ENCODE measurements around the gene RNF2.
"Not testable (repeated sequence)": the region's sequence is repeated elsewhere in the genome, so short reads cannot be mapped to it uniquely, and the experiment has no call there.

RNF2 gene

DNA sequence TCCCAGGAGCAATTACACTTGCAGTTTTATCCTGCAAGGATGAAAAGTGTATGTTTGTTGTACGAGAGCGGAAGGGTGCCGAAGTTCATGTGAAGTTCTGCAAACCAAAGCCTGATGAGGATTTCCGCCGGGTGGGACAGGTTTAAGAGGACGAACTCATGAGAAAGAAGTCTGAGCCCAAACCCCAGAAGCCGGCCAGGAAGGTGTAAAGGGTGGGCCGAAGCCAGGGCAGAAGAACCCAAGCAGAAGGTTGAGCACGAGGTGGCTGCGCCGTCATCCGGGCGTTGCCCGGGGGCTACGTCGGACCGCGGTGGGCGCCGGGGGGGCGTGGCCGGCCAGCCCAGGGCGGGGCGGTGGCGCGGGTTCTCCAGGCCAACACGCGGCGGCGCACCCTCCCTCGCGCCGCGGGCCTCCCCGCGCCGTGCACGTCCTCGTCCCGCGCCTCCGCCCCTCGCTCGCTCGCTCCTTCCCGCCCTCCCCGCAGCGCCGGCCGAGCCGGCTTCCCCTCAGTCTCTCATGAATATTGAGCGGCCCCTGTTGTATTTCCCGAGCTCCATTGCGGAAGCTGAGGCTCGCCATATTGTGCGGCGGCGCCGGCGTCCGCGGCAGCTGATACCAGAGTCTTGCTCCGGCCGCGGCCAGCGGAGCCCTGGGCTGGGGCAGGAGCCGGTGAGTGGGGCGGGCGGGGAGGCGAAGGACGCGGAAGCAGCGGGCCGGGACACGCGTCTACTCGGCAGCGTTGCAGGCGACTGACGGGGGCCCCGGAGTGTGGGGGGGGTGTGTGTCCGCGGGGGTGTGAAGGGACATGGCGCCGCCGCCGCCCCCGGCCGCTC is at the start of gene RNF2:
Gene RNF2 (plus strand): TSS at position 578 of the 833 bp plus-strand sequence. CDS start 41,996 bp downstream, outside the sequence.
- peak; percentile 94 for DNase-seq

GRCh38 chr1:184999974-185000373 is 45.4 kb upstream of the RNF2 start:
- DNase-seq: not testable (repeated sequence)

- not testable (repeated sequence) for DNase-seq
Observed at GRCh38 chr1:185001312-185001880, 44.0 kb upstream of the RNF2 start.

- no peak for DNase-seq
Observed at GRCh38 chr1:185008838-185009237, 36.5 kb upstream of the RNF2 start.

GRCh38 chr1:185010361-185010760 is 35.0 kb upstream of the RNF2 start:
- DNase-seq: no peak

DNA sequence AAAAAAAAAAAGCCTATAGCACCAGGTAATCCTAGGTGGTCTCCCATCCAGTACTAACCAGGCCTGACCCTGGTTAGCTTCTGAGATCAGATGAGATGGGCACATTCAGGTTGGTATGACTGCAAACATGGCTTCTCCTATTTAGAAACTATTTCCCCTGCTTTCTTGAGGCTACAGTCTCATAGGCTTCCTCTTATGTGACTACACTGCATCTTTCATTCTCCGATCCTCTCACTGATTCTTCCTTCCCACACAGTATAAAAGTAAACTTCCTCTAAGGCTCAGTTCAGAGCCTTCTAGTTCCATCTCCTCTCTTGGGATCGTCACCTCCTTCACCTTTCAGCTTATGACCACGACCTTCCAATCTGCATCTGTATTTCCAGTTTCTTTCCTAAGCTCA is 30.4 kb upstream of the RNF2 start:
- no peak for DNase-seq

DNA sequence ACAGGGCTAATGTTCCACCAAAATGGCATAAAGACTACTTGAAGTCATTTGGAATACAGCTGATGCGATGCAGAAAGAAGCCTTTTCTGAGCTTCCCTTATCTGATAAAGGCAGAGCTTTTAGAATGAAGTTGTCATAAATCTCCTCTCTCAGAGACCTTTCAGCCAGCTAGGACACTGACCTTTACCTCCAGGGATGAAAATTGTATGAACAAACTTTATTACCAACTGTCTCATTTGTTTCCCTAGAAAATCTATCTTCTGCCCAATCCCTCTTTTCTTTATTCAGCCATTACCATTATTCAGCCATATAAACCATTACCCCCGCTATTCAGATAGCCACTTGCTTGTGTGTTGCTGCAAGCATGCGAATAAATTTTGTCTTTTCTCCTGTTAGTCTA is 29.7 kb upstream of the RNF2 start:
- no peak for DNase-seq

GRCh38 chr1:185016880-185017279 is 28.5 kb upstream of the RNF2 start:
- DNase-seq: no peak

DNA sequence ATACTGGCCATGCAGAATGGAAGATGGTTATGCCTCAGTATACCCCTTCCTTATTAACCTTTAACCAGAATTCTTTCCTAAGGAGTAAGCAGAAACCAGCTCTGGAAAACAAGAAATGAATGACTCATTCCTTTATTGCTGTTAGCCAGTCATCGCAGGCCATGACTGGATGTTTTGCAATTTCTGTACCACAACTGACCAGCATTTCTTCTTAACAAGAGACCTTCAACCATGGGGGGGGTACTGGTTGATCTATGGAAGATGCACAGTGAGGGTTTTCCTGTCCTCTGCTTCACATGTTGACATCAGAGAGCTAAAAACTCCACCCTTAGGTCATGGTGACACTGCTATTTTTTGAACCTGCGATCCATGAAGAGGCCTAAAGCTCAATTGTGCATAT is 28.0 kb upstream of the RNF2 start:
- no peak for DNase-seq

GRCh38 chr1:185017966-185018365 is 27.4 kb upstream of the RNF2 start:
- DNase-seq: no peak

- DNase-seq: no peak
Observed at GRCh38 chr1:185027252-185027882, 18.0 kb upstream of the RNF2 start.

DNA sequence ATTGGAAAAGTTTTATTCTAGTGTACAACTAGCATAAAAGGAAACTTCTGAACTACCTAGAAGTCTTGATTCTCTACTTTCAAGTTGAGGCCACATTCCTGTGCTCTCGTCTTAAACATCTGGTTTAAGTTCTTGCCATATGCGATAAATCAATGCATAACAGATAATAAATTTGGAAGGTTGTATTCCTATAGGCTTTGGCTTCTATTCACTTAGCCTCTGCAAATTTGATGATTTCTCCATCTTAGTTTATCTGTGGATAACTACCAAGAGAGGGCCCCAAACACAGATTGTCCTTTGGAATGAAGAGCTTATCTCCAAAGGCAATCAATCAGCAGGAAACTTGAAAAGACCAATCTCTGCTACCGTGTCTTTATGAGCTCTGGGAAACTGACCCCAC is 11.7 kb upstream of the RNF2 start:
- peak; percentile 21 for DNase-seq

GRCh38 chr1:185035258-185035657 is 10.1 kb upstream of the RNF2 start:
- no peak for DNase-seq

GRCh38 chr1:185038813-185039376 is 6.5 kb upstream of the RNF2 start:
- no peak for DNase-seq

GRCh38 chr1:185039726-185040407 is 5.5 kb upstream of the RNF2 start:
- DNase-seq: no peak

DNA sequence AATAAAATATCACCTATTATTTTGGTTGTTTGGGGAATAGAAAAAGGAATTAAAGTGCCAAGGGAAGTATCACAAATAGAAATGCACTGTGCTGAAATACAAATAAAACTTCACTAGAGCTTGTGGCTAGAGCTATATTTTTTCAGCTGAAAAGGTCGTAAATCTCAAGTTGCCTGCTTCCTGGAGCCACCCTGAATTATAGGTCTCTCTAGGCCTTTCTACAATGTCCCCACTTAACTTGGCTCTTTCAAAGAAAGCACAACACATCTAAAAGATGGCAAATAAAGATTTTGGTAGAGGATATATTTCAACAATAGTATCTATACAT is 5.0 kb upstream of the RNF2 start:
- DNase-seq: no peak

GRCh38 chr1:185041742-185042141 is 3.6 kb upstream of the RNF2 start:
- no peak for DNase-seq

GRCh38 chr1:185042737-185043136 is 2.6 kb upstream of the RNF2 start:
- no peak for DNase-seq

DNA sequence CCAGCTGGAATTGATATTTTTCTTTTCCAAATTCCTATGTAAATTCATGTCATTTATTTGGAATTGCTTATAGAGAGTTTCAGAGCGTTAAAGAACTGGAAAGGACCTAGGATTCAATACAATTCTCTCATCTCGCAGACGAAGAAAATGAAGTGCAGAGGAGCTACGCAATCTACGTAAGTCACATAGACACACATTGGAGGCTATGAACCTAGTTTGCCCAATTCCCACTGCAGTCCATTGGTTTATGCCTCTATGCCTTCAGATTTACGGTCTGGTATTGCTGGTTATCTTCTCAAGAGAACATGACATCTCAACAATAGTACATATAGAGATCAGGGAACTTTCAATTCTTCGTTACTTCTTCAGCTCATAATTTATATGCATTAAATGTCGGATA is 971 bp upstream of the RNF2 start:
- no peak for DNase-seq

DNA sequence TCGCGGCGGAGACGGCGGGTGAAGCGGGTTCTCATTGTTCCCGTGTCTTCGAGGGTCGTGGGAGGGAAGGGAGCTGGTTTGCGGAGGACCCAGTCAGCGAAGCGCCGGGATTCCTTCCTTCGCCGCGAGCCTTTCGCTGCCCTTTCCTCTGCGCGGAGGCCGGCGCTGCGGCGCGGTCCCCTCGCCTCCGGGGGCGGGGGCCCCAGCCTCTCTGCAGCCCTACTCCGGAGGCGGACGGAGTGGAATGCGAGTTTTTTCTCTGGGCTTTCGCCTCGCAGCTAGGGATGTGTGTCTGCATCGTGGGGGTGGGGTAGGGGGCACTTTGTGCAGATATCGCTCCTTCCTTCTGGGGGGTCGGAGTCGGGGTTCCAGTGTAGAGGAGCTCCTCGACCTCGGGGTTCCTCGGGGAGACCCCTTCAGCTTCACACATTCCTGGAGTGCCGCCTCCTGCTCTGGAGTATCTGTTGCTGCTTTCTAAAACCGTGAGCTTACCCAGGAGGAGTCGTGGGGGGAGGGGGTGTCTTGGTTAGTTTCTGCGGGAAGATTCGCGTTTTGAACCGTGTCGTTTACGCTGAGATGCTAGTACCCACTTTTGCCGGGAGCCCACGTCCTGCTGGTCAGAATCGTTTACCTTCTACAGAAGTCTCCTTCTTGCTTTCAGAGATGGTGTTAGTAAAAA is 595 bp downstream of the RNF2 start:
- peak; percentile 82 for DNase-seq

- peak; percentile 44 for DNase-seq
Observed at GRCh38 chr1:185046668-185047067, 1.3 kb downstream of the RNF2 start.

- peak; percentile 26 for DNase-seq
Observed at GRCh38 chr1:185049670-185050069, 4.3 kb downstream of the RNF2 start.
